AG10803 (cell line): ENCODE data around the gene DPAGT1.

Experiments used
- DNase-seq: peaks from one replicate; pipeline ENCODE4 v3.0.0; 2010; ENCODE audit warnings: low read depth
- H3K4me3 ChIP-seq: 2 replicates; pipeline ENCODE4 v1.5.1; 2011; ENCODE audit warnings: mild to moderate bottlenecking, low read length, control low read depth
- CTCF ChIP-seq: conservative IDR thresholded peaks from 2 replicates; pipeline ENCODE4 v1.5.1; 2011; ENCODE audit warnings: mild to moderate bottlenecking, low read length, control low read depth, inconsistent platforms

The DPAGT1 gene

GRCh38 chr11:119055901-119056300 lies 45.8 kb downstream of the DPAGT1 start:
- peak overlapping the region; percentile 88 for H3K4me3 ChIP-seq
- peak; percentile 37 for TF ChIP-seq CTCF
- peak; percentile 42 for DNase-seq

GRCh38 chr11:119054418-119054817 lies 47.2 kb downstream of the DPAGT1 start:
- TF ChIP-seq CTCF: no peak
- no peak for DNase-seq
- H3K4me3 ChIP-seq: no peak overlapping the region

GRCh38 chr11:119052163-119052814 lies 49.4 kb downstream of the DPAGT1 start:
- no peak for TF ChIP-seq CTCF
- H3K4me3 ChIP-seq: no peak overlapping the region

GRCh38 chr11:119051440-119052162 lies 50.1 kb downstream of the DPAGT1 start:
- H3K4me3 ChIP-seq: no peak overlapping the region
- no peak for DNase-seq
- TF ChIP-seq CTCF: no peak

More at GRCh38 chr11:119052163-119052814, 49.4 kb downstream of the DPAGT1 start:
- DNase-seq: no peak

GRCh38 chr11:119049081-119049480 lies 52.6 kb downstream of the DPAGT1 start:
- TF ChIP-seq CTCF: no peak
- no peak overlapping the region for H3K4me3 ChIP-seq
- DNase-seq: no peak

GRCh38 chr11:119048644-119049043 lies 53.0 kb downstream of the DPAGT1 start:
- TF ChIP-seq CTCF: no peak
- DNase-seq: no peak
- no peak overlapping the region for H3K4me3 ChIP-seq

GRCh38 chr11:119047205-119047604 lies 54.4 kb downstream of the DPAGT1 start:
- no peak for DNase-seq
- H3K4me3 ChIP-seq: no peak overlapping the region
- TF ChIP-seq CTCF: no peak
